Measurements from ENCODE around the gene MAGI1.

MAGI1 gene

GRCh38 chr3:65785065-65785645, 253.6 kb downstream of the MAGI1 start:
- peak; percentile 42 for DNase-seq

DNA sequence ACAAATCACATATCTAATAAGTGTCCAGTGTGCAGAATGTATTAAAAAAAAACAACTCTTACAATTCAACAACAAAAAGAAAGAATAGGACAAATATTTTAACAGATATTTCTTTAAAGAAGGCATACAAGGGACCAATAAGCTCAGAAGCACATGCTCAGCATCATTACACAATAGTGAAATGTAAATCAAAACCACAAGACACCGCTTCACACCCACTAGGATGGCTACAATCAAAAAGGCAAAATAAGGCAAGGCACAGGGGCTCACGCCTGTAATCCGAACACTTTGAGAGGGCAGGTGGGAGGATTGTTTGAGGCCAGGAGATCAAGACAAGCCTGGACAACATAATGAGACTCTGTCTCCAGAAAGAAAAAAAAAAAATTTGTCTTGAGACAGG, 255.6 kb downstream of the MAGI1 start:
- DNase-seq, result no peak

DNA sequence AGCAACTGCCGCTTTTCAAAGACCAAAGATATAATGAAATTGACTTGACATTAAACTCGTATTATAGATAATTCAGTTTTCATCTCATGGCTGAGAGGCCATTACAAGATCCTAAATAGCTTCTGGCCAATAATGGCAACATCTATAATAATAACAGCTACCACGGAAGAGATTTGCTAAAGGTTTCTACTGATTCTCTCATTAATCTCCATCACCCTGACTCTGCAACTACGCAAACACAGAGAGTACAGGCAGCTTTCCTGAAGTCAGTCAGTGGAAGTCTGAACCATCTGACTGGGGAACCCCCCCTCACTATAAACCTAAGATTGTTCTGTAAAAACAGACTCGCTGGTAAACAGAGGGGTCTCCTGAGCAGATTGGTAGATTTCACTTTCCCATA, 257.1 kb downstream of the MAGI1 start:
- no peak for DNase-seq

DNA sequence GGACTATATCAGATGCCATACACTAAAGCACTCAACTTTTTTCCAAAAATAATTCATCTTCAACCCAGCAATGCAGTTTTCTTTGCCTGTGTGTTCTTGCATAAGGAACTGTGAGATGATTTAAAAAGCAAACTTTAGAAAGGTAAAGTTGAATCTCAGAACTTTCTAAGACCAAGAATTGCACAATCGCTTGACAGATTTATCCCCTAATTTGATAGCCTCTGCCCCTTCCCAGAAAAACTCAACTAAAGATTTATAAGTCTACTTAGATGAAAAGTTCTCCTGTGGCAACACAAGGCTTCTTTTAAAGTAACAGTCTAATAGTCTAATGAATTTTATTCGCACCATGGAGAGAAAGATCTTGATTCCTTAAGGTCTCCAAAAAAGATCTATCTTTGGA, 259.3 kb downstream of the MAGI1 start:
- no peak for DNase-seq

DNA sequence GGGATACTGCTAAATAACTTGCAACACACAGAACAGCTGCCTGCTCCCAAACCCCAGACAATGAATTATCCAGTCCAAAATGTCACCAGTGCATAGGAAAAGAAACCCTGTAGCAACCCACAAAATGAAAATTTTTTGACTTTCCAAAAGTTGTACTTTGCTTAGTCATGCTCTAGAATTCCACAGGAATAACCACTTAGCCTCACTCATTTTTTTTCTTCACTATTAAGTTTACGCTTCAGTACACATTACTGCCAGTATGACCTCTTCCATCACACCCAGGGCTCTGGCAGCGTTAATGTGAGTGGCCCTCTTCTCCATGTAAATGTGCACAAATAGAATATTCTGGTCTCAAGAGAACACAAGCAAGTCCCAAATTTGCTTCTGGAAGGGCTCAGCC, 259.8 kb downstream of the MAGI1 start:
- no peak for DNase-seq

GRCh38 chr3:65777050-65777449, 261.7 kb downstream of the MAGI1 start:
- no peak for DNase-seq

DNA sequence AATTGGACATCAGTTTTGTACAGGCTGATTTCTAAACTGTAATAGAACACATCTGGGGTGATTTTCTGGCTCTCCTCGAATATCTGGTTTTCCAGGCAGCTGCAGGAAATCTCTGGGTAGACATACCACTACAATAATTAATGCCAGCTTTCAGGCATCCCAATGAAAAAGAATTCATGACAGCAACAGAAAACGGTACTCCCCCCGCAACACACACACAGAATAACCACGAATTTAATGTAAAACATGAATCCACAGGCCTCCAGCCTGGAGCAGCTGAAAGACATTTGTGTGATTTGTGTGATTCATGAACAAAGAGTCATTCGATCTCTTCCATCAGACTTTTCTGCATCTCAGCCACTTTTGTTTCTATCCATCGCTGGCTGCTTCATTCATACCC, 262.2 kb downstream of the MAGI1 start:
- no peak for DNase-seq

- no peak for DNase-seq
These were observed 262.6 kb downstream of the MAGI1 start for GRCh38 chr3:65776081-65776480.

- no peak for DNase-seq
These were observed 266.0 kb downstream of the MAGI1 start for GRCh38 chr3:65772758-65773157.

GRCh38 chr3:65767551-65767950, 271.2 kb downstream of the MAGI1 start:
- no peak for DNase-seq

GRCh38 chr3:65762235-65762580, 276.5 kb downstream of the MAGI1 start:
- DNase-seq, result no peak

DNA sequence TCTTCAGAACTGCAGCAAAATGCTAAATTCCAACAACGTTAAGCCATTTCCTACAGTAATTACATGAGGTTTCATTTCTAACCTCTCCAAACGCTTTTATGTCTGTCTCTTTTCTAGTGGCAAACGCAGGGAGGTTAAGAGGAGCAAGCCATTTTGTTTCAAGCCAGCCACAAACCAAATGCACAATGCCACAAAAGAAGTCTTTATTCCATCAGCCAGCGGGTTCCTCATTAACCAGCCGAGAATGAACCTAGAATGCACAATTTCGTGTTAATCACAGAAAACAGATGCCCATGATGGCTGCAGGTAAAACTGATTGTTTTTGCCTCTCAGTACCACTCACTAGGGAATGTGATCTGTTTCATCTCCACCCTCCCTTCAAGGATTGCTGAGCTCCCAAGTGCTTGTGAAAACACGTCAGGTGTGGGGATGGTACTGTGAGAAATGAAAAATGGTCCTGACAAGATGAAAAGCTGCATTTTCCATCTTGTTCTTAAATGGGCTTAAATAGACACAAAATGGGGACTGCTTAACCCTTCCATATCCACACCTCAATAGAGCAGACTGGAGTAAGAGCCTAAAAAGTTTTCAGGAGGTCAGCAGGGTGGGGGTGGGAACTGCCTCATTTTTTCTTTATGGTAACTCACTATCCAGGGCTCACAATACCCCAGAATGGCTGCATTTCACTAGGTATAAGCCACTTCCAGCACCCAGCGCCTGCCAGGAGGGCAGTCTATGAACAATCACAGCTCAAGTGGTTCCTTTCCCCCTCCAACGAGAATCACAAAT, 277.1 kb downstream of the MAGI1 start:
- peak; percentile 14 for DNase-seq

DNA sequence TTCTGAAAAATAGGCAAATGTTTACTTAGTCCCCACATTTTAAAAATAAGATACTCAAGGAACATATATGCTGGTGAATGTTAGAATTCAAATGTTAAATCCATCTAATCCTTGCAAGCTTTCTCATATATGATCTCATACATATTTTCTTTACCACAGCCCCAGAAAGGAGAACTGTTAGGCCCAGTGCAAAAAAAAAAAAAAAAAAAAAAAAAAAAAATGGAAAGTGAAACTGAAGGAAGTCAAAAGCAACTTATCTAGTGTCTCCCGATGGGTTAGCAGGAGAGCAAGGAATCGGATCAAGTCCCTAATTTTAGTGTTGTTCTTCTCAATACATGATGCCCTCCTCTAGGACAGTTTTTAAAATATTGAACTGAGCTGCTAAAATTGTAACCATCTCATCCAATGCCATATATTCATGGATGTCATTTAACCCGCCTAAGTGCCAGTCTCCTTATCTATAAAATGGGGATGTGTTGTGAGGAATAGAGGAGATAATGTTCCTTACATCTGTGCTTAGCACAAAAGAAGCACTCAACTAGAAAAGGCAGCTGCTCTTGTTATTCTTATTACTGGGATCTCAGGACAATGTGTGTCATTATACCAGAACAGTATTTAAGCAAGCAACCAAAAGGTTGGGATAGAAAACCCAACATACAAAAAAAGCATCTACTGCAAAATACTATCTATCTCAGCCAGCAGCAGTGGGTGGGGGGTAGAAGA, 279.7 kb downstream of the MAGI1 start:
- DNase-seq, result no peak

GRCh38 chr3:65758438-65758837, 280.3 kb downstream of the MAGI1 start:
- no peak for DNase-seq

GRCh38 chr3:65752636-65753035, 286.1 kb downstream of the MAGI1 start:
- DNase-seq, result no peak

GRCh38 chr3:65751123-65751700, 287.5 kb downstream of the MAGI1 start:
- peak; percentile 14 for DNase-seq

- DNase-seq, result no peak
These were observed 289.7 kb downstream of the MAGI1 start for GRCh38 chr3:65749066-65749465.

- no peak for DNase-seq
These were observed 290.4 kb downstream of the MAGI1 start for GRCh38 chr3:65748326-65748725.

- DNase-seq, result no peak
These were observed 291.9 kb downstream of the MAGI1 start for GRCh38 chr3:65746848-65747247.

DNA sequence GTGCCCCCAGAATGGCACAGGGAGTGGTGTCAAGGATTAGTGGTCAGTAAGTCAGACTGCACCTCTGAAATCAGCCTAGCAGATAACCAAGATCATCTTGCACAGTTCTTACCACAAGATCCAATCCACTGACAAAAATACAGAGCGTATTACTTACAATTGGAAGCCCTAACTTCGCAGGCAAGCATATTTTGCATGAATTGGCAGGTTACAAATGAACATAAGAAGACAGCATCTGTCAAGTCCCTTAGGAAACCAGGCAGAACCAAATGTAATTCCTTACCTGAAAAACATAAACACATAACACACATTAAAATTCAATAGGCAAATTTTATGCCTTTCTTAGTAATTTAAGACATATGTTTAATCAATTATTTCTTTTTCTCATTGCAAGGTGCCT, 293.4 kb downstream of the MAGI1 start:
- DNase-seq, result no peak

- no peak for DNase-seq
These were observed 295.8 kb downstream of the MAGI1 start for GRCh38 chr3:65742914-65743313.

DNA sequence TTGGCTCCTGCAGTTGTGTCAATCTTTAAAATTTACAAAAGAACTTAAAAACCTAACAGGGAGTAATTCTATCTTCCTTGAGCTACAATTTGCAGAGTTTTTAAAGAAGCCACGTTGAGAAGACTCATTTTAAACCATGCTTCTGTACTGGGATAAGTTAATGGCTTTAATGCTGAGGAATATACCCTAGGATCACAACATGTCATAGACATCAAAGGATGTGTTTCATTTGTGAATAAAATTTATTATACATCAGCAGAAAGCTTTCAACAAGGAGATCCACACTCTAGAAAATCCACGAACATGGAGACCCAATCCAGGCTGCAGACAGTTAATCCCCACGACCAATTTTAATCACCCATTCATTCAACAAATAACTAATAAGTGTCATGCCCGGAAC, 297.2 kb downstream of the MAGI1 start:
- DNase-seq, result no peak

GRCh38 chr3:65739901-65740541, 298.7 kb downstream of the MAGI1 start:
- no peak for DNase-seq
